SK-N-SH (cell line): ENCODE measurements around the gene DHX29. TPM values are rescaled to one million over a fixed set of nuclear protein-coding genes. Genes with fewer than 3 reads are reported as not detected.

Source experiments
- CTCF ChIA-PET: fragments of 300-600, 350-600 bp; formaldehyde crosslinking; extraction: SDS; loops from one replicate; lab custom pipeline; 2021; lab: Yijun Ruan, JAX
- POLR2A ChIA-PET: fragments of 350-600 bp; sonication (Branson Sonifier 250); formaldehyde crosslinking; extraction: SDS; loops from one replicate; lab custom pipeline; 2020; ENCODE audit warnings: antibody characterized with exemption, inconsistent platforms; lab: Yijun Ruan, JAX
- DNase-seq: peaks from one replicate; pipeline ENCODE4 v3.0.0; 2012
- H2AFZ ChIP-seq: fragments of 200-600 bp; sonication (generic); 2 replicates; pipeline ENCODE4 v1.8.1; 2016; ENCODE audit warnings: antibody characterized with exemption, mild to moderate bottlenecking, low read depth
- H3F3A ChIP-seq: fragments of 200-600 bp; sonication (generic); replicated peaks from 2 replicates; pipeline ENCODE3; 2016; ENCODE audit warnings: antibody characterized with exemption, mild to moderate bottlenecking; ENCODE audit not compliant: insufficient read depth
- H3K27ac ChIP-seq, 2 experiments: fragments of 200-500 bp in 1 of 2; fragments of 200-600 bp in 1 of 2; sonication (Bioruptor generic) in 1 of 2; sonication (generic), shearing (Covaris generic) in 1 of 2; 2 replicates each; pipeline versions ENCODE4 v1.5.1 to v1.6.1; 2014 to 2016; ENCODE audit warnings: low read depth in 2 of 2, inconsistent platforms in 1 of 2, low read length in 1 of 2, mild to moderate bottlenecking in 1 of 2, mixed read lengths in 1 of 2
- H3K27me3 ChIP-seq: fragments of 200-600 bp; sonication (generic), shearing (Covaris generic); 2 replicates; pipeline ENCODE4 v1.6.1; 2016; ENCODE audit warnings: mixed run types; ENCODE audit not compliant: insufficient read depth
- H3K36me3 ChIP-seq, 2 experiments: fragments of 200-500 bp in 1 of 2; fragments of 200-600 bp in 1 of 2; sonication (Bioruptor generic) in 1 of 2; sonication (generic) in 1 of 2; replicated peaks in 1 of 2; 2 replicates each; pipeline versions ENCODE3 to v1.5.1; 2014 to 2016; ENCODE audit warnings: low read length in 1 of 2, mild to moderate bottlenecking in 1 of 2; ENCODE audit not compliant: insufficient read depth in 2 of 2, control insufficient read depth in 1 of 2
- H3K4me1 ChIP-seq, 2 experiments: fragments of 200-500 bp in 1 of 2; fragments of 200-600 bp in 1 of 2; sonication (Bioruptor generic) in 1 of 2; sonication (generic), shearing (Covaris generic) in 1 of 2; 2 replicates each; pipeline versions ENCODE4 v1.5.1 to v1.6.1; 2014 to 2016; ENCODE audit warnings: low read depth in 1 of 2, low read length in 1 of 2, mixed run types in 1 of 2; ENCODE audit not compliant: insufficient read depth in 2 of 2, control insufficient read depth in 1 of 2
- H3K4me2 ChIP-seq: fragments of 200-600 bp; sonication (generic), shearing (Covaris generic); 2 replicates; pipeline ENCODE4 v1.6.1; 2017; ENCODE audit warnings: mixed run types
- H3K4me3 ChIP-seq, 2 experiments: fragments of 200-500 bp in 1 of 2; fragments of 200-600 bp in 1 of 2; sonication (Bioruptor generic) in 1 of 2; sonication (generic), shearing (Covaris generic) in 1 of 2; 2 replicates each; pipeline versions ENCODE4 v1.5.1 to v1.8.1; 2014 to 2016; ENCODE audit warnings: low read depth in 2 of 2, inconsistent platforms in 1 of 2, low read length in 1 of 2, mild to moderate bottlenecking in 1 of 2, mixed read lengths in 1 of 2, moderate library complexity in 1 of 2
- H3K79me2 ChIP-seq: fragments of 200-600 bp; sonication (generic); 2 replicates; pipeline ENCODE4 v1.8.1; 2017; ENCODE audit warnings: mild to moderate bottlenecking; ENCODE audit not compliant: insufficient read depth
- H3K9ac ChIP-seq: fragments of 200-600 bp; sonication (generic); 2 replicates; pipeline ENCODE4 v1.6.1; 2017; ENCODE audit warnings: mixed run types
- H3K9me2 ChIP-seq: fragments of 200-600 bp; sonication (generic); 2 replicates; pipeline ENCODE4 v1.6.1; 2017; ENCODE audit warnings: mixed run types
- H3K9me3 ChIP-seq: fragments of 200-600 bp; sonication (generic); 2 replicates; pipeline ENCODE4 v1.6.1; 2017; ENCODE audit warnings: mixed run types, mild to moderate bottlenecking, moderate library complexity
- H4K20me1 ChIP-seq: fragments of 200-600 bp; sonication (generic); 2 replicates; pipeline ENCODE4 v1.6.1; 2017; ENCODE audit warnings: mild to moderate bottlenecking, mixed run types; ENCODE audit not compliant: insufficient read depth
- CHD2 ChIP-seq: fragments of 150-350 bp; IDR thresholded peaks from 2 replicates; pipeline ENCODE4 v1.6.1; 2018; ENCODE audit warnings: low read length; ENCODE audit not compliant: partially characterized antibody
- CTCF ChIP-seq: fragments of 200-600 bp; sonication (generic); IDR thresholded peaks from 2 replicates; pipeline ENCODE4 v1.6.1; 2017; ENCODE audit warnings: antibody characterized with exemption, mild to moderate bottlenecking, moderate library complexity
- FOXM1 ChIP-seq: IDR thresholded peaks from 2 replicates; pipeline ENCODE4 v1.4.0; 2012; ENCODE audit warnings: low read depth, mild to moderate bottlenecking
- GATA2 ChIP-seq: sonication (generic); formaldehyde crosslinking; IDR thresholded peaks from 2 replicates; pipeline ENCODE4 v1.5.0; 2020; ENCODE audit warnings: mild to moderate bottlenecking, missing genetic modification reagents
- MAX ChIP-seq: IDR thresholded peaks from 2 replicates; pipeline ENCODE4 v1.4.0; 2012; ENCODE audit warnings: low read depth
- NRF1 ChIP-seq: IDR thresholded peaks from 2 replicates; pipeline ENCODE4 v1.6.1; 2012; ENCODE audit warnings: low read depth, mild to moderate bottlenecking, low read length
- REST ChIP-seq: IDR thresholded peaks from 2 replicates; pipeline ENCODE4 v1.6.1; 2012; ENCODE audit warnings: mild to moderate bottlenecking, low read depth, low read length, moderate library complexity
- RFX5 ChIP-seq: IDR thresholded peaks from 2 replicates; pipeline ENCODE4 v1.6.1; 2012; ENCODE audit warnings: mild to moderate bottlenecking, improper control_type of control experiment, low read length
- RXRA ChIP-seq: IDR thresholded peaks from 2 replicates; pipeline ENCODE4 v1.4.0; 2012; ENCODE audit warnings: low read depth, mild to moderate bottlenecking, borderline replicate concordance
- TCF12 ChIP-seq: IDR thresholded peaks from 2 replicates; pipeline ENCODE4 v1.4.0; 2012
- USF1 ChIP-seq: IDR thresholded peaks from 2 replicates; pipeline ENCODE4 v1.4.0; 2012; ENCODE audit warnings: low read depth, borderline replicate concordance
- USF2 ChIP-seq: fragments of 150-350 bp; IDR thresholded peaks from 2 replicates; pipeline ENCODE4 v1.6.1; 2017; ENCODE audit warnings: antibody characterized with exemption, low read length, low read depth, borderline replicate concordance
- YY1 ChIP-seq: IDR thresholded peaks from 2 replicates; pipeline ENCODE4 v1.4.0; 2012; ENCODE audit warnings: low read depth, mild to moderate bottlenecking
- WGBS: methylation state at CpG from one replicate; pipeline ENCODE4 v1.1.6; 2017; ENCODE audit warnings: low lambda C conversion rate; 5-methylcytosine and 5-hydroxymethylcytosine counted together
- polyA plus RNA-seq, 3 experiments: library from polyadenylated mRNA; depleted of rRNA; stranded (reverse); fragments of >200 nt; gene quantifications; 2 replicates each; pipeline ENCODE4 v1.2.3, GENCODE V29; 2012

DHX29 gene
- polyA plus RNA-seq, 1 of the 3 experiments (the other 2 are of a cell fraction), result 2.1 TPM

GRCh38 chr5:55333017-55333416 is 25.5 kb upstream of the DHX29 start:
- ChIA-PET CTCF (no interaction called here), POLR2A (no interaction called here)
- 96% methylated on average over 1 of the region's 1 CpG for WGBS
- Histone ChIP-seq H3K79me2 (peaks cover 29% of the 10 kb centered on the region), H3K4me2 (no peak overlapping the region), H3K4me3 (no peak overlapping the region), H2AFZ (no peak overlapping the region), H3K27me3 (no peaks in the 10 kb centered on the region), H3K36me3 (peaks cover 63 to 68% of the 10 kb centered on the region in 2 experiments), H3K27ac (no peak overlapping the region; a peak in 1 of 4 replicates), H3K4me1 (no peaks in the 10 kb centered on the region; a peak in 1 of 4 replicates), H3K9me2 (no peaks in the 10 kb centered on the region), H4K20me1 (no peaks in the 10 kb centered on the region), H3K9ac (no peak overlapping the region), H3F3A (no peaks in the 10 kb centered on the region), H3K9me3 (no peaks in the 10 kb centered on the region)
- no peak for TF ChIP-seq USF2
- TF ChIP-seq GATA2 (CRISPR knock-in tag), result no peak
- no peak for TF ChIP-seq FOXM1
- TF ChIP-seq CTCF, result no peak
- TF ChIP-seq REST, result no peak
- no peak for TF ChIP-seq USF1
- no peak for TF ChIP-seq RFX5
- no peak for TF ChIP-seq TCF12
- no peak for TF ChIP-seq YY1
- TF ChIP-seq MAX, result no peak
- no peak for DNase-seq

GRCh38 chr5:55331321-55331720 is 23.8 kb upstream of the DHX29 start:
- Histone ChIP-seq H3K79me2 (peaks cover 29% of the 10 kb centered on the region), H4K20me1 (no peaks in the 10 kb centered on the region)
- TF ChIP-seq RXRA, result no peak
- no peak for TF ChIP-seq NRF1
- TF ChIP-seq CHD2, result no peak
- TF ChIP-seq, all 33 proteins: peak for 0
- Histone ChIP-seq H3K27me3 (no peaks in the 10 kb centered on the region), H3F3A (no peaks in the 10 kb centered on the region), H3K4me3 (no peak overlapping the region), H3K27ac (no peak overlapping the region), H3K9me3 (no peaks in the 10 kb centered on the region), H3K4me2 (no peak overlapping the region), H3K36me3 (peaks cover 60% of the 10 kb centered on the region in 2 experiments), H3K4me1 (no peaks in the 10 kb centered on the region), H3K9me2 (no peaks in the 10 kb centered on the region), H2AFZ (no peak overlapping the region), H3K9ac (no peak overlapping the region)
- DNase-seq, result no peak
- CTCF ChIA-PET, result interaction anchor here (1.2 kb wide), 1 partner anchor 361 kb away, joined by 5 read pairs; no protein-coding TSS in a partner anchor
- POLR2A ChIA-PET, result no interaction called here
- WGBS, result 93% methylated on average over 3 of the region's 3 CpGs
